H9 (cell line): ENCODE measurements around the gene FZD10. TPM values are rescaled to one million over a fixed set of nuclear protein-coding genes. Genes with fewer than 3 reads are reported as not detected.

Source experiments
- DNase-seq: peaks from one replicate; pipeline ENCODE4 v3.0.0-alpha.2; 2017
- H2AFZ ChIP-seq: one replicate; pipeline ENCODE4 v1.6.1; 2013; ENCODE audit warnings: mild to moderate bottlenecking, low read length, control low read depth, moderate library complexity
- H2AK5ac ChIP-seq: 2 replicates; pipeline ENCODE4 v1.6.1; 2013; ENCODE audit warnings: low read length, control low read depth, mixed read lengths; ENCODE audit not compliant: insufficient read length
- H2BK120ac ChIP-seq: one replicate; pipeline ENCODE4 v1.6.1; 2013; ENCODE audit warnings: low read depth, mild to moderate bottlenecking, low read length, control low read depth, inconsistent platforms; ENCODE audit not compliant: poor library complexity, severe bottlenecking
- H2BK12ac ChIP-seq: 2 replicates; pipeline ENCODE4 v1.6.1; 2013; ENCODE audit warnings: low read length, control low read depth, mixed read lengths, low read depth; ENCODE audit not compliant: insufficient read length
- H2BK15ac ChIP-seq: 2 replicates; pipeline ENCODE4 v1.6.1; 2013; ENCODE audit warnings: low read depth, low read length, control low read depth
- H2BK20ac ChIP-seq: one replicate; pipeline ENCODE4 v1.6.1; 2013; ENCODE audit warnings: low read depth, mild to moderate bottlenecking, low read length, control low read depth, inconsistent platforms; ENCODE audit not compliant: poor library complexity, severe bottlenecking
- H2BK5ac ChIP-seq: 2 replicates; pipeline ENCODE4 v1.6.1; 2013; ENCODE audit warnings: low read length, control low read depth, mixed read lengths; ENCODE audit not compliant: insufficient read length
- H3K14ac ChIP-seq: 2 replicates; pipeline ENCODE4 v1.6.1; 2013; ENCODE audit warnings: low read length, control low read depth; ENCODE audit not compliant: insufficient read depth
- H3K18ac ChIP-seq: 2 replicates; pipeline ENCODE4 v1.6.1; 2013; ENCODE audit warnings: low read depth, mild to moderate bottlenecking, mixed read lengths, low read length, control low read depth; ENCODE audit not compliant: insufficient read length
- H3K23ac ChIP-seq: 2 replicates; pipeline ENCODE4 v1.6.1; 2013; ENCODE audit warnings: low read length, control low read depth, mixed read lengths, low read depth; ENCODE audit not compliant: insufficient read length
- H3K23me2 ChIP-seq: 2 replicates; pipeline ENCODE4 v1.6.1; 2013; ENCODE audit warnings: low read depth, mild to moderate bottlenecking, mixed read lengths, low read length, control low read depth; ENCODE audit not compliant: insufficient read length, poor library complexity, severe bottlenecking
- H3K27ac ChIP-seq: 2 replicates; pipeline ENCODE4 v1.5.1; 2013; ENCODE audit warnings: low read length, control low read depth, mixed read lengths, low read depth; ENCODE audit not compliant: insufficient read length
- H3K27me3 ChIP-seq: 2 replicates; pipeline ENCODE4 v1.6.1; 2013; ENCODE audit warnings: low read length, control low read depth, inconsistent platforms; ENCODE audit not compliant: insufficient read depth
- H3K4ac ChIP-seq: 2 replicates; pipeline ENCODE4 v1.6.1; 2013; ENCODE audit warnings: low read depth, mild to moderate bottlenecking, control low read depth, inconsistent platforms, low read length, moderate library complexity
- H3K4me1 ChIP-seq: 2 replicates; pipeline ENCODE4 v1.6.1; 2013; ENCODE audit warnings: low read length, control low read depth, inconsistent platforms; ENCODE audit not compliant: insufficient read depth
- H3K4me2 ChIP-seq: 2 replicates; pipeline ENCODE4 v1.6.1; 2013; ENCODE audit warnings: low read length, control low read depth, mixed read lengths; ENCODE audit not compliant: insufficient read length, insufficient read depth
- H3K56ac ChIP-seq: 2 replicates; pipeline ENCODE4 v1.6.1; 2013; ENCODE audit warnings: low read depth, mild to moderate bottlenecking, mixed read lengths, low read length, control low read depth; ENCODE audit not compliant: insufficient read length
- H3K79me1 ChIP-seq: 2 replicates; pipeline ENCODE4 v1.6.1; 2013; ENCODE audit warnings: low read depth, mild to moderate bottlenecking, moderate library complexity, low read length, control low read depth, inconsistent platforms; ENCODE audit not compliant: insufficient read depth, poor library complexity, severe bottlenecking
- H3K79me2 ChIP-seq: 2 replicates; pipeline ENCODE4 v1.6.1; 2013; ENCODE audit warnings: low read length, control low read depth, inconsistent platforms; ENCODE audit not compliant: insufficient read depth
- H3K9ac ChIP-seq: 2 replicates; pipeline ENCODE4 v1.6.1; 2013; ENCODE audit warnings: low read length, control low read depth, mixed read lengths; ENCODE audit not compliant: insufficient read length; ENCODE audit errors: extremely low read depth
- H3K9me3 ChIP-seq: one replicate; pipeline ENCODE4 v1.6.1; 2013; ENCODE audit warnings: low read depth, low read length, inconsistent platforms; ENCODE audit not compliant: control insufficient read depth
- H3T11ph ChIP-seq: one replicate; pipeline ENCODE4 v1.6.1; 2013; ENCODE audit warnings: mild to moderate bottlenecking, low read length, control low read depth, inconsistent platforms
- H4K20me1 ChIP-seq: one replicate; pipeline ENCODE4 v1.6.1; 2013; ENCODE audit not compliant: control insufficient read depth, insufficient read length, insufficient read depth
- H4K5ac ChIP-seq: 2 replicates; pipeline ENCODE4 v1.6.1; 2013; ENCODE audit warnings: low read depth, mild to moderate bottlenecking, mixed read lengths, low read length, control low read depth; ENCODE audit not compliant: insufficient read length
- H4K8ac ChIP-seq: replicated peaks from 2 replicates; pipeline ENCODE4 v1.6.1; 2013; ENCODE audit warnings: low read length, control low read depth, mixed read lengths, low read depth; ENCODE audit not compliant: insufficient read length
- H4K91ac ChIP-seq: 2 replicates; pipeline ENCODE4 v1.6.1; 2013; ENCODE audit warnings: low read depth, mild to moderate bottlenecking, moderate library complexity, mixed read lengths, low read length, control low read depth; ENCODE audit not compliant: insufficient read length
- H3K27ac Mint-ChIP-seq, 3 experiments: 2 replicates in 2 of 3; 3 replicates in 1 of 3; pipeline ENCODE4 v1.8.0; 2020 to 2021; ENCODE audit warnings: mixed read lengths in 3 of 3, mild to moderate bottlenecking in 1 of 3, moderate library complexity in 1 of 3
- H3K27me3 Mint-ChIP-seq: 2 replicates; pipeline ENCODE4 v1.8.0; 2021; ENCODE audit warnings: low read depth, mild to moderate bottlenecking, moderate library complexity, mixed read lengths
- H3K36me3 Mint-ChIP-seq, 3 experiments: 2 replicates in 2 of 3; 3 replicates in 1 of 3; pipeline ENCODE4 v1.8.0; 2020 to 2021; ENCODE audit warnings: low read depth in 3 of 3, mixed read lengths in 3 of 3; ENCODE audit not compliant: insufficient read depth in 1 of 3
- H3K4me1 Mint-ChIP-seq, 2 experiments: 2 replicates each; pipeline ENCODE4 v1.8.0; 2020; ENCODE audit warnings: mixed read lengths in 2 of 2
- H3K4me3 Mint-ChIP-seq, 2 experiments: 2 replicates in 1 of 2; 3 replicates in 1 of 2; pipeline ENCODE4 v1.8.0; 2020 to 2021; ENCODE audit warnings: mild to moderate bottlenecking in 2 of 2, mixed read lengths in 2 of 2, moderate library complexity in 1 of 2
- H3K9me3 Mint-ChIP-seq, 2 experiments: 2 replicates in 1 of 2; 3 replicates in 1 of 2; pipeline ENCODE4 v1.8.0; 2020; ENCODE audit warnings: mild to moderate bottlenecking in 2 of 2, mixed read lengths in 2 of 2, moderate library complexity in 1 of 2
- CTCF ChIP-seq: fragments of 200-600 bp; sonication (generic); conservative IDR thresholded peaks from 3 replicates; pipeline ENCODE4 v1.8.0; 2021; ENCODE audit warnings: antibody characterized with exemption, mild to moderate bottlenecking
- WGBS: extraction: QIAGEN DNeasy Blood & Tissue Kit; methylation state at CpG from one replicate; pipeline ENCODE4 v1.1.7; 2013; ENCODE audit warnings: missing lambda C conversion rate, low lambda C conversion rate, mixed read lengths; ENCODE audit not compliant: insufficient read length; ENCODE audit errors: extremely low coverage; 5-methylcytosine and 5-hydroxymethylcytosine counted together
- total RNA-seq: library from RNA; stranded (reverse); gene quantifications from 2 replicates; pipeline ENCODE4 v1.2.1, GENCODE V29; 2021

FZD10 gene
- total RNA-seq, 1 experiment from 2014 or later: 1.0 TPM

- Mint-ChIP-seq H3K9me3 (peaks cover 0 to 8% of the 10 kb centered on the region in 2 experiments; a peak in 4 of 5 replicates), H3K27ac (no peak overlapping the region), H3K27me3 (peaks cover 78% of the 10 kb centered on the region), H3K4me3 (no peak overlapping the region), H3K36me3 (peaks cover 0 to 4% (median 3%) of the 10 kb centered on the region in 3 experiments; a peak in 3 of 7 replicates), H3K4me1 (no peaks in the 10 kb centered on the region)
- no peak overlapping the region for H3K14ac ChIP-seq
- H3K79me2 ChIP-seq: no peaks in the 10 kb centered on the region
- H2BK5ac ChIP-seq: no peak overlapping the region
- no peak overlapping the region for H3K56ac ChIP-seq
- no peak overlapping the region for H3K9ac ChIP-seq
- no peak overlapping the region for H3K27ac ChIP-seq
- no peak overlapping the region for H4K91ac ChIP-seq
- no peaks in the 10 kb centered on the region for H4K20me1 ChIP-seq
- no peak overlapping the region for H2AK5ac ChIP-seq
- H2BK12ac ChIP-seq: no peak overlapping the region
- no peak overlapping the region for H2AFZ ChIP-seq
- no peak for TF ChIP-seq CTCF
- no peak overlapping the region for H3K18ac ChIP-seq
- H4K8ac ChIP-seq: no peak overlapping the region
- H4K5ac ChIP-seq: no peak overlapping the region
- no peaks in the 10 kb centered on the region for H3K9me3 ChIP-seq
- no peak overlapping the region for H3K4ac ChIP-seq
- H3K23ac ChIP-seq: no peak overlapping the region
- no peak overlapping the region for H2BK15ac ChIP-seq
- H3K23me2 ChIP-seq: no peaks in the 10 kb centered on the region
- DNase-seq: no peak
- no peak overlapping the region for H3T11ph ChIP-seq
- H2BK120ac ChIP-seq: no peak overlapping the region
- no peak overlapping the region for H3K4me2 ChIP-seq
- no peaks in the 10 kb centered on the region for H3K79me1 ChIP-seq
- H3K27me3 ChIP-seq: no peaks in the 10 kb centered on the region
- WGBS: no CpG with 5 or more reads among the region's 12 CpGs
- H2BK20ac ChIP-seq: no peak overlapping the region
- no peaks in the 10 kb centered on the region for H3K4me1 ChIP-seq
Measured at GRCh38 chr12:130204541-130204953, 42.3 kb downstream of the FZD10 start.
